GM18867 (cell line): ENCODE measurements around the gene GALNT14.

ENCODE experiments used
- ATAC-seq: cut with Tn5 transposase; IDR thresholded peaks from one replicate; pipeline ENCODE4 v1.9.1; 2021; ENCODE audit warnings: mild to moderate bottlenecking, moderate library complexity; ENCODE audit not compliant: unreplicated experiment

Gene GALNT14

GRCh38 chr2:31136000-31136399 lies 2.2 kb downstream of the GALNT14 start:
- ATAC-seq = no peak

- ATAC-seq = no peak
Observed at GRCh38 chr2:31134480-31134879, 3.8 kb downstream of the GALNT14 start.

- ATAC-seq = no peak
Observed at GRCh38 chr2:31132786-31133185, 5.5 kb downstream of the GALNT14 start.

GRCh38 chr2:31131871-31132270 lies 6.4 kb downstream of the GALNT14 start:
- no peak for ATAC-seq

- no peak for ATAC-seq
Observed at GRCh38 chr2:31129375-31130171, 8.7 kb downstream of the GALNT14 start.

- ATAC-seq = no peak
Observed at GRCh38 chr2:31127931-31128330, 10.3 kb downstream of the GALNT14 start.

- ATAC-seq = no peak
Observed at GRCh38 chr2:31125918-31126695, 12.1 kb downstream of the GALNT14 start.

- no peak for ATAC-seq
Observed at GRCh38 chr2:31124904-31125303, 13.3 kb downstream of the GALNT14 start.

GRCh38 chr2:31122133-31122532 lies 16.1 kb downstream of the GALNT14 start:
- no peak for ATAC-seq

GRCh38 chr2:31113765-31114164 lies 24.5 kb downstream of the GALNT14 start:
- no peak for ATAC-seq

- no peak for ATAC-seq
Observed at GRCh38 chr2:31112544-31112943, 25.7 kb downstream of the GALNT14 start.

- no peak for ATAC-seq
Observed at GRCh38 chr2:31110998-31111397, 27.2 kb downstream of the GALNT14 start.

GRCh38 chr2:31110431-31110830 lies 27.8 kb downstream of the GALNT14 start:
- no peak for ATAC-seq

GRCh38 chr2:31109633-31110192 lies 28.5 kb downstream of the GALNT14 start:
- no peak for ATAC-seq

GRCh38 chr2:31108561-31109286 lies 29.5 kb downstream of the GALNT14 start:
- no peak for ATAC-seq

GRCh38 chr2:31107591-31108300 lies 30.5 kb downstream of the GALNT14 start:
- ATAC-seq = no peak

GRCh38 chr2:31101701-31102100 lies 36.5 kb downstream of the GALNT14 start:
- ATAC-seq = no peak

GRCh38 chr2:31097962-31098613 lies 40.2 kb downstream of the GALNT14 start:
- no peak for ATAC-seq

- ATAC-seq = no peak
Observed at GRCh38 chr2:31090188-31090587, 48.1 kb downstream of the GALNT14 start.

GRCh38 chr2:31089645-31090044 lies 48.6 kb downstream of the GALNT14 start:
- ATAC-seq = no peak
